HEK293 (cell line): ENCODE results near the gene PCNX4.

Experiments used
- CTCF ChIP-seq: fragments of 450-650 bp; formaldehyde crosslinking; IDR thresholded peaks from 2 replicates; pipeline ENCODE4 v1.5.1; 2016; ENCODE audit warnings: missing biosample characterization, missing genetic modification characterization
- HOXA7 ChIP-seq: sonication (generic); formaldehyde crosslinking; IDR thresholded peaks from 2 replicates; pipeline ENCODE4 v1.8.1; 2022; ENCODE audit warnings: missing genetic modification reagents, borderline replicate concordance
- TSHZ1 ChIP-seq: fragments of 450-650 bp; formaldehyde crosslinking; IDR thresholded peaks from 2 replicates; pipeline ENCODE4 v1.5.1; 2016; ENCODE audit warnings: missing biosample characterization, missing genetic modification characterization, borderline replicate concordance
- ZNF76 ChIP-seq: fragments of 450-650 bp; formaldehyde crosslinking; IDR thresholded peaks from 2 replicates; pipeline ENCODE4; 2016; ENCODE audit warnings: low read depth, missing biosample characterization, missing genetic modification characterization, borderline replicate concordance

GRCh38 chr14:60089221-60089620 is 2.5 kb upstream of the PCNX4 start:
- TF ChIP-seq HOXA7 (CRISPR knock-in tag) (no peak), CTCF (tag by site-specific recombination) (no peak), TSHZ1 (tag by site-specific recombination) (no peak), ZNF76 (tag by site-specific recombination) (no peak)
